Left lung (tissue), 10 donors: Measurements from ENCODE around the gene GRAP. TPM values are rescaled to one million over a fixed set of nuclear protein-coding genes. Genes with fewer than 3 reads are reported as not detected.

Experiments used
- ATAC-seq: fragments of 200-7000 bp; cut with Tn5 transposase; one replicate; pipeline ENCODE4 v1.9.1; 2020; ENCODE audit warnings: moderate library complexity
- DNase-seq, 4 donors: peaks; one replicate each; pipeline ENCODE4 v3.0.0-alpha.2; 2013 to 2020
- H3K27ac ChIP-seq, 2 donors: fragments of 200-600 bp; sonication (generic) in 1 of 2; one replicate each; pipeline versions ENCODE4 v1.5.0 to v1.8.0; 2020 to 2021
- H3K27me3 ChIP-seq, 2 donors: fragments of 200-600 bp; sonication (generic) in 1 of 2; one replicate each; pipeline versions ENCODE4 v1.5.0 to v1.8.0; 2020 to 2021
- H3K36me3 ChIP-seq, 2 donors: fragments of 200-600 bp; sonication (generic) in 1 of 2; one replicate each; pipeline versions ENCODE4 v1.5.0 to v1.8.0; 2020 to 2021
- H3K4me1 ChIP-seq, 2 donors: fragments of 200-600 bp; one replicate each; pipeline ENCODE4 v1.8.0; 2021
- H3K4me3 ChIP-seq, 2 donors: fragments of 200-600 bp; sonication (generic) in 1 of 2; one replicate each; pipeline versions ENCODE4 v1.5.0 to v1.8.0; 2020 to 2021; ENCODE audit warnings: mild to moderate bottlenecking in 1 of 2
- H3K9me3 ChIP-seq, 2 donors: fragments of 200-600 bp; sonication (generic) in 1 of 2; one replicate each; pipeline versions ENCODE4 v1.5.0 to v1.8.0; 2020 to 2021
- intact Hi-C, 2 donors: fragments of 100-400 bp; cut with DNase I; formaldehyde crosslinking; loops; one replicate each; pipeline versions ENCODE4 v1.11.2 to v1.14.2; 2022
- polyA plus RNA-seq, 6 donors: library from polyadenylated mRNA; unstranded; fragments of 120-200 nt; gene quantifications; one replicate each; pipeline ENCODE4 v1.2.1, GENCODE V29; 2013; ENCODE audit not compliant: insufficient read length in 6 of 6
- total RNA-seq, 2 donors: library from RNA; stranded (reverse); fragmentation: NEBNext Ultra II Directional; extraction: Animal tissue kit (Norgen Biotek cat#: 25700); gene quantifications; one replicate each; pipeline ENCODE4 v1.2.1, GENCODE V29; 2021
- TF ChIP-seq, protein P1 (sequence below), 2 donors: fragments of 200-600 bp; sonication (generic) in 1 of 2; IDR thresholded peaks; one replicate each; pipeline versions ENCODE4 v1.5.0 to v1.8.0; 2021; ENCODE audit warnings: antibody characterized with exemption in 2 of 2
- donor health status: DM: no; HTN: yes; CAD: no.
- donor health status: DM: no; HTN: no; CAD: no.

GRAP gene
- total and polyA plus RNA-seq, 8 donors: 5.4 to 15.7 (median 12.6) TPM

DNA sequence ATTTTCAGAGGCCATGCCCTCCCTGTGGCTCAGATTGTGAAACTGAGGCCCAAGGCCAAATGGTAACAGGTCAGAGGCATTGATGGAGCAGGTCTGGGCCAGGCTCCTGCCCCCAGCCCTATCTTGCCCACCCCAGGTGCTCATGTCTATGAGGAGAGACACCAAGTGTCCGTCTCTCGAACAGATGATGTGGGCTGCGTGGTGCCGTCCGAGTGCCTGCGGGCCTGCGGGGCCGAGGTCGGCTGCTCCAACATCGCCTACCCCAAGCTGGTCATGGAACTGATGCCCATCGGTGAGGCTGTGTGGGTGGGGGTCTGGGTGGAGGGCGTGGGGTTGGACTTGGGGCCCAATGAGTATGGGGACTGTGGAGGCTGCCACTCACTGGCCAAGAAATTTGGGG lies 33.5 kb downstream of the GRAP start:
- intact Hi-C loops: no loop called here

DNA sequence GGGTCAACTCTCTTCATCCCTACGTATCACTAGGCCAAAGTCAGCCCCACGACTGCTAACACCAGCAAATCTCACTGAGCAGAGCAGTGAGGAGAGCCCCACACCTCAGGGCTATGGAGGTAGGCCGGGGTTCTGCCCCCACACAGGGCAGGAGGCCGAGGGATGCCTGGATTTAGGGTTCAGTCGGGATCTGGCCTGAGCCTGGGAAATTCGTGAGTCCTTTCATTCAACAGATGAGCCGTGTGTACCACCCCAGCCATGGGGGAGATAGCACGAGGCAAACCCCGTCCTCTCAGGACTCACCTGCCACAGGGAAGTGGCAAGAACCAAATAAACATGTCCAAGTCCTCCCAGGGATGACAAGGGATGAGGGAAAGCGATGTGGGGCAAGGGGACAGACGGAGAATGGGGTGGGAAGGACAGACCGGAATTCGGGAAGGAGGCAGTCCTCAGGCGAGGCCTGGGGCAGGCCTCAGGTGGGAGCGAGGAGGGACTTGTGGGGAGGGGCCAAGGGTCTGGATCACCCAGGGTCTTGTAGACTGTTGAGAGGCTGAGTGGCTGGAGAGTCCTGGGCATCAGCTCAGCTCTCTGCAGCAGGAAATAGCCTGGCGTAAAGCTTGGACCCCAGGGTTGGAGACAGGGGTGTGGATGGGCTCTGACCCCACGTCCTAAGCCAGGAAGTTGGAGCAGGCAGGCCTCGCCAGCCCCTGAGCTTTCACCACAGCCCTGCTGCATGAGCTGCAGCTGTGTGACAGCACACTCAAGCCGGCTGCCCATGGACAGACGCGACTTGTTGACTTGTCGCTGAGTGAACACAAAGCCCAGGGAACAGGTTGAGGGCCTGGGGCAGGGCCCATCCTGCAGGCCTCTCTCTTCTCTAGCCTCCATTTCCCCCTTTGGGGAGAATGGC lies 34.3 kb downstream of the GRAP start:
- TF ChIP-seq, protein P1, sequence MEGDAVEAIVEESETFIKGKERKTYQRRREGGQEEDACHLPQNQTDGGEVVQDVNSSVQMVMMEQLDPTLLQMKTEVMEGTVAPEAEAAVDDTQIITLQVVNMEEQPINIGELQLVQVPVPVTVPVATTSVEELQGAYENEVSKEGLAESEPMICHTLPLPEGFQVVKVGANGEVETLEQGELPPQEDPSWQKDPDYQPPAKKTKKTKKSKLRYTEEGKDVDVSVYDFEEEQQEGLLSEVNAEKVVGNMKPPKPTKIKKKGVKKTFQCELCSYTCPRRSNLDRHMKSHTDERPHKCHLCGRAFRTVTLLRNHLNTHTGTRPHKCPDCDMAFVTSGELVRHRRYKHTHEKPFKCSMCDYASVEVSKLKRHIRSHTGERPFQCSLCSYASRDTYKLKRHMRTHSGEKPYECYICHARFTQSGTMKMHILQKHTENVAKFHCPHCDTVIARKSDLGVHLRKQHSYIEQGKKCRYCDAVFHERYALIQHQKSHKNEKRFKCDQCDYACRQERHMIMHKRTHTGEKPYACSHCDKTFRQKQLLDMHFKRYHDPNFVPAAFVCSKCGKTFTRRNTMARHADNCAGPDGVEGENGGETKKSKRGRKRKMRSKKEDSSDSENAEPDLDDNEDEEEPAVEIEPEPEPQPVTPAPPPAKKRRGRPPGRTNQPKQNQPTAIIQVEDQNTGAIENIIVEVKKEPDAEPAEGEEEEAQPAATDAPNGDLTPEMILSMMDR (IDR thresholded peaks at IDR 0.05): no peak
- Histone ChIP-seq H3K9me3 (no peaks in the 10 kb centered on the region), H3K27ac (no peak overlapping the region), H3K36me3 (no peaks in the 10 kb centered on the region), H3K27me3 (no peaks in the 10 kb centered on the region), H3K4me3 (no peak overlapping the region), H3K4me1 (no peaks in the 10 kb centered on the region)
- intact Hi-C loops: no loop called here
- DNase-seq (peak in 1 of 4 donors; percentile 67), ATAC-seq (no peak)

More for the DNA sequence above, 33.5 kb downstream of the GRAP start:
- H3K27me3 ChIP-seq: no peaks in the 10 kb centered on the region
- no peaks in the 10 kb centered on the region for H3K4me1 ChIP-seq
- H3K9me3 ChIP-seq: no peaks in the 10 kb centered on the region
- no peak overlapping the region for H3K4me3 ChIP-seq
- ATAC-seq (no peak), DNase-seq (peak in 1 of 4 donors; percentile 50)
- no peak overlapping the region for H3K27ac ChIP-seq
- TF ChIP-seq, protein P1 (IDR thresholded peaks at IDR 0.05): no peak
- H3K36me3 ChIP-seq: no peaks in the 10 kb centered on the region

DNA sequence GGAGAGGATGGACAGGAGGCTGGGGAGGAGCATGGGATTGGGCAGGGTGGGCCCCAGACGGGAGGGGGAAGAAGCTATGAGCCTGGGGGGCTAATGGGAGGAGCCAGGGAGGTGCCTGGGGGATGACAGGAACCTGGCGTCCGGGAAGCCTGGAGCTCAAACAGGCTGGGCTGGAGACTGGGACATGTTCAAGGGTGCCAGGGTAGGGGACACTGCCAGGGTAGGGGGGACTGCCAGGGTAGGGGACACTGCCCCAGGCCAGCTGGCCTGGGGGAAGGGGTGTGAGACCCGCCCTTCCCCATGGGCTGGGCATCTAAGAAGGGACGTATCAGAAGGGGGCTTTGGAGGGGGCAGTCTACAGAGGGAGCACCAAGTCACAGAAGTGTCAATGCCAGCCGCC lies 35.2 kb downstream of the GRAP start:
- DNase-seq: peak in 1 of 4 donors; percentile 55
- no peaks in the 10 kb centered on the region for H3K9me3 ChIP-seq
- TF ChIP-seq, protein P1 (IDR thresholded peaks at IDR 0.05): no peak
- intact Hi-C loops: no loop called here
- no peak overlapping the region for H3K27ac ChIP-seq
- H3K4me1 ChIP-seq: no peaks in the 10 kb centered on the region
- H3K36me3 ChIP-seq: no peaks in the 10 kb centered on the region
- H3K27me3 ChIP-seq: no peaks in the 10 kb centered on the region
- no peak for ATAC-seq
- H3K4me3 ChIP-seq: no peak overlapping the region

DNA sequence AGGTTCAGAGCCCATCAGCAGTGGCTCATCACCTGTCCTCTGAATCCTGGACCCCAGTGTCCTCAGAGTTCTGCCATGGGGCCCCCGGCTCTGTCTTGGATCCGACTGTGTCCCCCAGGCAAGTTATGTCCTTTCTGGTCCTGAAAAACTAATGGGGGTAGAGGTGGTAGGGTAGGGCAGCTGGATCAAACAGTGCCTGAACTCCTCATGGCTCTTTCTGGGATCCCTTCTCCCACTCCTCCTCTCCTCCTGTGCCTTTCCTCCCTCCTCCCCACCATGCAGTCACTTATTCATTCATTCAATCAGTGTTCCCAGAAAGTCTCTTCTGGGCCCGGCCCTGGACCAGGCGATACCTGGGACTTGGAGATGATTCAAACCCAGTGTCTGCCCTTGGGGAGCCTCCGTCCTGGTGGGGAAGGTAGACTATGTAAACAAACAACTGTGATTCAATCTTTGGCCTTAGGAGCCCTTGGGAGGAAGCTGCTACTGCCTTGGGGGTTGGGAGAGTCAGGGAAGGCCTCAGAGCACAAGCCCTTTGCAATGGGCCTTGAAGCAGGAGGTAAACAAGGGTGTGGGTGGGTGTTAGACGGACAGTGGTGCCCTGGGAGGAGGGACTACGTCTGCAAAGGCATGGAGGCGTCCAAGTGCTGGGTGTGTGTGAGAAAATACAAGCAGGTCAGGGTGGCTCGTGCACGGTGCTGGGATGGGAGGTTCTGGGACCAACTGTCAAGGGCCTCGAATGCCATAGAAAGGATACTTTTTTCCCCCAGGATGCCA lies 35.8 kb downstream of the GRAP start:
- no peaks in the 10 kb centered on the region for H3K4me1 ChIP-seq
- H3K9me3 ChIP-seq: no peaks in the 10 kb centered on the region
- no peaks in the 10 kb centered on the region for H3K27me3 ChIP-seq
- DNase-seq (peak in 1 of 4 donors; percentile 34), ATAC-seq (peak; percentile 16)
- TF ChIP-seq, protein P1 (IDR thresholded peaks at IDR 0.05): no peak
- H3K4me3 ChIP-seq: no peak overlapping the region
- H3K27ac ChIP-seq: no peak overlapping the region
- intact Hi-C loops: no loop called here
- no peaks in the 10 kb centered on the region for H3K36me3 ChIP-seq

DNA sequence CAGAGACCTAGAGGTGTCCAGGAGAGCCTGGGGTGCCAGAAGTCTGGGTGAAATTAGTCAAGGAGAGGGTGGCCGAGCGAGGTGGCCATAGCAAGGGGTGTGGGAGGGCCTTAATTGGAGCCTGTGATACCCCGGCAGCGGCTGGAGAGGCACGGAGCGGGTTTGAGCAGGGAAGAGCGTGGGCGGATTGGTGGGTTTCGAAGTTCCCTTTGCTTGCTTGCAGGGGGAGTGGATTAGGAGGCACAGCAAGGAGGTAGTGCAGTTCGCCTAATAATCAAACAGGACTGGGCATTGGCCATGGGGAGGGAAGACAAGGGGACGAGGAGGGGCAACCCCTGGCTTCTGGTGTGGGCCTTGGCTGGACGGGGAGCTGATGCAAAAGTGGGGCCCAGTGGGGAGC lies 36.8 kb downstream of the GRAP start:
- intact Hi-C loops: no loop called here
- no peak for ATAC-seq
- peaks cover 0 to 4% of the 10 kb centered on the region in 2 donors for H3K27me3 ChIP-seq

More for the DNA sequence above, 36.8 kb downstream of the GRAP start:
- H3K4me3 ChIP-seq: no peak overlapping the region
- peak in 1 of 4 donors; percentile 54 for DNase-seq
- TF ChIP-seq, protein P1 (IDR thresholded peaks at IDR 0.05): no peak
- H3K9me3 ChIP-seq: no peaks in the 10 kb centered on the region
- H3K36me3 ChIP-seq: no peaks in the 10 kb centered on the region
- no peak overlapping the region for H3K27ac ChIP-seq
- H3K4me1 ChIP-seq: peaks cover 0 to 3% of the 10 kb centered on the region in 2 donors
